ENCODE data around the gene EZH2. TPM values are rescaled to one million over a fixed set of nuclear protein-coding genes. Genes with fewer than 3 reads are reported as not detected.

The EZH2 gene
- total RNA-seq, 2 experiments from 2014 or later = 112 to 114 TPM

DNA sequence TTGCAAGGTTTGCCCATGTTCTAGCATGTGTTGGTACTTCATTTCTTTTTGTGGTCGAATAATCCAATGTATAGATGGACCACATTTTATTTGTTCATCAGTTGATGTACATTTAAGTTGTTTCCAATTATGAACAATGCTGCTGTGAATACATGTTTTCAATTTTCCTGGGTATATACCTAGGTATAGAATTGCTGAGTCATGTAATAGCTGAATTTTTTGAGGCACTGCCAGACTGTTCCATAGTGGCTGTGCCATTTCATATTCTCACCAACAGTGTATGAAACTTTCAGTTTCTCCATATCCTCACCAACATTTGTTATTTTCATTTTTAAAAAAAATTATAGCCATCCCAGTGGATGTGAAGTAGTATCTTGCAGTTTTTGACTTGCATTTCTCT, 90.5 kb downstream of the EZH2 start:
- no peaks in the 10 kb centered on the region for H3K9me3 Mint-ChIP-seq
- ChIA-PET POLR2A (interaction anchor here (0.5 kb wide), 1 partner anchor 213 kb away, joined by 3 read pairs; no protein-coding TSS in a partner anchor), CTCF (interaction anchor here (1.3 to 1.9 kb wide), 2 partner anchors 20 to 218 kb away, joined by 5 to 6 read pairs; no protein-coding TSS in a partner anchor)
- intact Hi-C loops (cut with micrococcal nuclease) = no loop called here
- H3K36me3 Mint-ChIP-seq (ENCODE audit: low read depth) = peaks cover 45% of the 10 kb centered on the region
- no peaks in the 10 kb centered on the region for H3K27me3 Mint-ChIP-seq
- peak overlapping the region; percentile 32 for H3K27ac Mint-ChIP-seq
- ATAC-seq (no peak), DNase-seq (no peak)
- no peaks in the 10 kb centered on the region for H3K4me1 Mint-ChIP-seq (ENCODE audit: low read depth)
- no peak overlapping the region for H3K4me3 Mint-ChIP-seq
- TF ChIP-seq CTCF (IDR thresholded peaks at IDR 0.05) = no peak

DNA sequence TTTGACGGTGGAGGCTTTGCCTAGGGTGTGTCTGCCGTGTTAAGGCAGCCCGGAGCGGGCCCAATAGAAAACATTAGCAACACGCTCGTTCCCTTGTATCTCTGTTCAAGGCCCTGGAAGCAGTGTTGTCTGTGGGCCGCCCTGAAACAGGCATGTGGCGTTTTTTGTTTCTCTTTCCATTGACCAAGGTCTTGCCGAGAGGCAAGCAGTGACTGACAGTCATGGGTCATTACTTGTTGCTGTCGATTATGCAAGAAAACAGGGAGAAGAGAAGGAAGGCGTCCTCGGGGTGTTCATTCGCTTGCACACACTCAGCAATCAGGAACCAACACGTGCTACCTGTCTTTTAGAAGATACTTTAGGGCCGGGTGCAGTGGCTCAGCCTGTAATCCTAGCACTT, 92.5 kb downstream of the EZH2 start:
- Mint-ChIP-seq H3K36me3 (ENCODE audit: low read depth) (peaks cover 53% of the 10 kb centered on the region), H3K4me1 (ENCODE audit: low read depth) (no peaks in the 10 kb centered on the region), H3K9me3 (no peaks in the 10 kb centered on the region), H3K27ac (no peak overlapping the region), H3K27me3 (no peaks in the 10 kb centered on the region), H3K4me3 (no peak overlapping the region)
- TF ChIP-seq CTCF (IDR thresholded peaks at IDR 0.05) = no peak
- intact Hi-C loops (cut with micrococcal nuclease) = no loop called here
- ATAC-seq (no peak), DNase-seq (no peak)
- CTCF ChIA-PET = interaction anchor here (0.9 to 1.2 kb wide), 3 partner anchors 18 to 65 kb away, joined by 3 to 4 read pairs (median 3); no protein-coding TSS in a partner anchor
- POLR2A ChIA-PET = interaction anchor here (1.6 kb wide), 1 partner anchor 8 kb away, joined by 4 read pairs; no protein-coding TSS in a partner anchor

DNA sequence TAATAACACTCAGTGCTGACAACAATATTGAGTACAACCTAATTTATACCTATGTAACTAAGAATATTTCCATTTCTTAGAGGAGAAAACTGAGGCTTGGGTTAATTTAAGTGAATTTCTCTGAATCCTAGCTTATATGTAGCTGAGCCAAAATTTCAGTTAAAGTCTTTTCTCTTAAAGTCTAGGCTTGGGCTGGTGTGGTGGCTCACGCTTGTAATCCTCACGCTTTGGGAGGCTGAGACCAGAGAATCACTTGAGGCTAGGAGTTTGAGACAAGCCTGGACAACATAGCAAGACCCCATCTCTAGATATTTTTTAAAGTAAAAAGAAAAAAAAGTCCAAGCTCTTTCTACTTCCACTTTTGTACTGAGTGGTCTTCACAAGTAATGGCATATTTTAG, 93.2 kb downstream of the EZH2 start:
- intact Hi-C loops (cut with micrococcal nuclease) = no loop called here
- Mint-ChIP-seq H3K9me3 (no peaks in the 10 kb centered on the region), H3K27me3 (no peaks in the 10 kb centered on the region)

GRCh38 chr7:148790131-148790726, 93.9 kb downstream of the EZH2 start:
- no peak for DNase-seq
- ChIA-PET POLR2A (interaction anchor here (1.6 kb wide), 1 partner anchor 10 kb away, joined by 4 read pairs; no protein-coding TSS in a partner anchor), CTCF (interaction anchor here (1.2 to 1.7 kb wide), 3 partner anchors 9 to 173 kb away, joined by 3 to 4 read pairs (median 3); no protein-coding TSS in a partner anchor)
- Mint-ChIP-seq H3K36me3 (ENCODE audit: low read depth) (peaks cover 55% of the 10 kb centered on the region), H3K27me3 (no peaks in the 10 kb centered on the region), H3K4me1 (ENCODE audit: low read depth) (no peaks in the 10 kb centered on the region), H3K4me3 (no peak overlapping the region), H3K9me3 (no peaks in the 10 kb centered on the region), H3K27ac (no peak overlapping the region)
- TF ChIP-seq CTCF (IDR thresholded peaks at IDR 0.05) = no peak
- no peak for ATAC-seq
- intact Hi-C loops (cut with micrococcal nuclease) = no loop called here

More for the DNA sequence above, 93.2 kb downstream of the EZH2 start:
- ChIA-PET CTCF (interaction anchor here (0.9 to 1.7 kb wide), 3 partner anchors 9 to 66 kb away, joined by 3 to 4 read pairs (median 4); no protein-coding TSS in a partner anchor), POLR2A (interaction anchor here (1.6 kb wide), 1 partner anchor 9 kb away, joined by 4 read pairs; no protein-coding TSS in a partner anchor)
- Mint-ChIP-seq H3K27ac (no peak overlapping the region), H3K36me3 (ENCODE audit: low read depth) (peaks cover 52% of the 10 kb centered on the region), H3K4me3 (no peak overlapping the region), H3K4me1 (ENCODE audit: low read depth) (no peaks in the 10 kb centered on the region)
- TF ChIP-seq CTCF (IDR thresholded peaks at IDR 0.05) = no peak
- no peak for DNase-seq
- no peak for ATAC-seq

DNA sequence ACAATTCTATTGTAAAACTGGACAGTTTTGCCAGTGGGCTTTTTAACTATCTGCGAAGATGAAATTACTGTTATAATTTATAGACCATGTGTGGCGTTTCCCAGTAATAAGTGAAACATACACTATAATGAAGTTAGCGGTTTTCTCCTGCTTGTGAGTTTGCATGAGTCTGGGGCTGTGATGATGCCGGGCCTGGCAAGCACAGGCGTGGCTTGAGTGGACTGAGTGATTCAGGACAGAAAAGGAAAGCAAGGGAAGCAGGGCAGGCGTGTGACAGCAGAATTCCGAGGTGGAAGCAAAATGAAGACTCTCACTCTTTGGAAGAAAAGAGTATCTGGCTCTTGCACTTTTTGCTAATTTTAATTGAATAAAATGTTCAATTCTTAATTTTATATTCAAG, 94.9 kb downstream of the EZH2 start:
- no peaks in the 10 kb centered on the region for H3K4me1 Mint-ChIP-seq (ENCODE audit: low read depth)
- no peak overlapping the region for H3K27ac Mint-ChIP-seq
- ChIA-PET POLR2A (no interaction called here), CTCF (interaction anchor here (1.2 to 1.7 kb wide), 2 partner anchors 10 to 174 kb away, joined by 3 to 4 read pairs; no protein-coding TSS in a partner anchor)
- ATAC-seq = no peak
- intact Hi-C loops (cut with micrococcal nuclease) = no loop called here
- H3K36me3 Mint-ChIP-seq (ENCODE audit: low read depth) = peaks cover 51% of the 10 kb centered on the region
- no peak for TF ChIP-seq CTCF (IDR thresholded peaks at IDR 0.05)
- H3K4me3 Mint-ChIP-seq = no peak overlapping the region
- DNase-seq = no peak
- no peaks in the 10 kb centered on the region for H3K27me3 Mint-ChIP-seq
- H3K9me3 Mint-ChIP-seq = no peaks in the 10 kb centered on the region
